Tibial nerve (tissue), 3 donors: ENCODE results near the gene STRBP.

Source experiments
- CTCF ChIP-seq, 5 experiments: fragments of 200-600 bp in 3 of 5; fragments of 450-650 bp in 2 of 5; sonication (generic) in 3 of 5; IDR thresholded peaks; one replicate each; pipeline ENCODE4 v1.5.1; 2016 to 2019; ENCODE audit warnings: antibody characterized with exemption in 5 of 5, mild to moderate bottlenecking in 3 of 5, moderate library complexity in 2 of 5
- POLR2A ChIP-seq, 2 donors: fragments of 450-650 bp; IDR thresholded peaks; one replicate each; pipeline ENCODE4 v1.6.1; 2017; ENCODE audit warnings: antibody characterized with exemption in 2 of 2, mild to moderate bottlenecking in 2 of 2, moderate library complexity in 2 of 2

GRCh38 chr9:123299558-123300126 lies 31.3 kb upstream of the STRBP start:
- TF ChIP-seq POLR2A (IDR thresholded peaks at IDR 0.05) (no peak), CTCF (IDR thresholded peaks at IDR 0.05) (no peak)
